ENCODE results near the gene PRAME.

Gene PRAME

DNA sequence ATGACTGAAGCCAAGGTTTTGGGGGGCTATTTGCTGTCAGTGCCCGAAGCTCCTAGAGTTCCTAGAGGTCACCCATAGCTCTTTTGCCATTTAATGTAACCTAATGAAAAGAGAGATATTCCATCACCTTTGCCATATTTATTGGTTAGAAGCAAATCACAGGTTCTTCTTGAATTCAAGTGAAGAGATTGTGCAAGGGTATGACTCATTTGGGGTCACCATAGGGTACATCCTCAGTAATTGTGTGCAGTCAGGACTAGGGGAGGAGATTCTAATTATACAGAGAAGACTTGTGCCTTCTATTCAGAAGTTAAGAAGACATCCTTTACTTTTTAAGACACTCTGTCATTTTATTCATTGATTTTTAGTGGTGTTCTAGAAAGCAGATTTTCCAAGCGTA, 6.9 kb upstream of the PRAME start:
- no peak for ATAC-seq

DNA sequence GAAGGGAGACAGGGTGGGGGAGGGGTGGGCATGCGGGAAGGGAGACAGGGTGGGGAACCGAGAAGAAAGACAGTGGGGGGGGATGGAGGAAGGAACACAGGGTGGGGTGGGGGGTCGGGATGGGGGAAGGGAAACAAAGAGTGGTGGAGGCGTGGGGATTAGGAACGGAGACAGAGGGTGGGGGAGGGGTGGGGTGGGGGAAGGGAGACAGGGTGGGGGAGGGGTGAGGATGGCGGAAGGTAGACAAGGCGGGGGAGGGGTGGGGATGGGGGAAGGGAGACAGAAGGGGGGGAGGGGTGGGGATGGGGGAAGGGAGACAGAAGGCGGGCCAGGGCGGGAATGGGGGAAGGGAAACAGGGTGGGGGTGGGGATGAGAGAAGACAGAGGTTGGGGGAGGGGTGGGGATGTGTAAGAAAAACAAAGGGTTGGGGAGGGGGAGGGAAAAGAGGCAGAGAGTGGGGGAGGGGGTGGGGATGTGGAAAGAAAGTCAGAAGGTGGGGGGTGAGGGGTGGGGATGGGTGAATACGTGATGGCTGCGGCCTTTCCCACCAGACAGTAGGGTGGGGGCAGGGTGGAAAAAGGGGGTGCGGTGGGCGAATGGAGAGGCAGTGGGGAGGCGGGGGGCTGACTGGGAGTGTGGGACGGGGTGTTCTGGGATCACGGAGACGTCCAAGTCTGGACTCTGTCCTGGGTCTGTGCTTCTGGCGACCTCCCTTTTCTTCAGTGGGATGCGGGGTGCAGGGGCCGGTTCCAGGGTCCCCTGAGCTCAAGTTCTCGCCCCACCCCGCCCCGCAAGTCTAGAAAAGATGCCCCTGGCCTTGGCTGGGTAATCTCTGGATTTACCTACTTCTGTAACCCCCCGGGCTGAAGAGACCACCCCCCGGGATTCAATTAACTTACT, 744 bp downstream of the PRAME start:
- no peaks in the 10 kb centered on the region for H3K36me3 Mint-ChIP-seq
- no peak overlapping the region for H3K4me3 Mint-ChIP-seq
- no peak overlapping the region for H3K27ac Mint-ChIP-seq
- peaks cover 5% of the 10 kb centered on the region for H3K4me1 Mint-ChIP-seq
- no peak for ATAC-seq
- H3K9me3 Mint-ChIP-seq, result no peaks in the 10 kb centered on the region
- no peak for DNase-seq (ENCODE audit: low spot score in 2 of 2)

More for the DNA sequence above, 6.9 kb upstream of the PRAME start:
- Mint-ChIP-seq H3K27ac (no peak overlapping the region), H3K4me1 (no peaks in the 10 kb centered on the region), H3K36me3 (no peaks in the 10 kb centered on the region), H3K4me3 (no peak overlapping the region), H3K9me3 (no peaks in the 10 kb centered on the region)
- DNase-seq (ENCODE audit: low spot score in 2 of 2), result no peak

GRCh38 chr22:22556995-22557925, 1.8 kb downstream of the PRAME start:
- DNase-seq (ENCODE audit: low spot score in 2 of 2), result no peak
- Mint-ChIP-seq H3K4me1 (peaks cover 5% of the 10 kb centered on the region), H3K36me3 (no peaks in the 10 kb centered on the region), H3K4me3 (no peak overlapping the region), H3K27ac (no peak overlapping the region), H3K9me3 (no peaks in the 10 kb centered on the region)
- ATAC-seq, result no peak

- Mint-ChIP-seq H3K4me1 (peaks cover 5% of the 10 kb centered on the region), H3K36me3 (no peaks in the 10 kb centered on the region), H3K9me3 (no peaks in the 10 kb centered on the region), H3K4me3 (no peak overlapping the region), H3K27ac (no peak overlapping the region)
- no peak for DNase-seq (ENCODE audit: low spot score in 2 of 2)
- no peak for ATAC-seq
These were observed 2.5 kb downstream of the PRAME start for GRCh38 chr22:22556578-22556977.

DNA sequence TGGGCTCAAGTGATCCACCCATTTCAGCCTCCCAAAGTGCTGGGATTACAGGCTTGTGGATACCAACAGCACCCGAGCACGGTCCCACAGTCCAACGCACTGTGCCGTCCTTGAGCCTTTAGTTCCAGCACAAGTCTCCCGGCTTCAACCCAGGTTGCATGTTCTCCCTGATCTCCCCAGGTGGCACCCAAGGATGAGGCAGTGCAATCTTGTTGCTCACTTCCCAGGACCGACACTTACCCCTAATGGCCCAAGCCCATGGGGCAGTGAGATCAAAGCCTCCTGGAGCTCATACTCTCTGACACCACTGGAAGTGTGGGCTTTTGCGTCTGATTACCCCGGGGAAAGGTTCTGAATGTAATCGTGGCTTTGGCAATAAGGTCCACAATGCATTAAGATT, 3.5 kb downstream of the PRAME start:
- Mint-ChIP-seq H3K9me3 (no peaks in the 10 kb centered on the region), H3K27ac (no peak overlapping the region), H3K4me1 (peaks cover 5% of the 10 kb centered on the region), H3K36me3 (no peaks in the 10 kb centered on the region), H3K4me3 (no peak overlapping the region)
- DNase-seq (ENCODE audit: low spot score in 2 of 2), result no peak
- no peak for ATAC-seq

DNA sequence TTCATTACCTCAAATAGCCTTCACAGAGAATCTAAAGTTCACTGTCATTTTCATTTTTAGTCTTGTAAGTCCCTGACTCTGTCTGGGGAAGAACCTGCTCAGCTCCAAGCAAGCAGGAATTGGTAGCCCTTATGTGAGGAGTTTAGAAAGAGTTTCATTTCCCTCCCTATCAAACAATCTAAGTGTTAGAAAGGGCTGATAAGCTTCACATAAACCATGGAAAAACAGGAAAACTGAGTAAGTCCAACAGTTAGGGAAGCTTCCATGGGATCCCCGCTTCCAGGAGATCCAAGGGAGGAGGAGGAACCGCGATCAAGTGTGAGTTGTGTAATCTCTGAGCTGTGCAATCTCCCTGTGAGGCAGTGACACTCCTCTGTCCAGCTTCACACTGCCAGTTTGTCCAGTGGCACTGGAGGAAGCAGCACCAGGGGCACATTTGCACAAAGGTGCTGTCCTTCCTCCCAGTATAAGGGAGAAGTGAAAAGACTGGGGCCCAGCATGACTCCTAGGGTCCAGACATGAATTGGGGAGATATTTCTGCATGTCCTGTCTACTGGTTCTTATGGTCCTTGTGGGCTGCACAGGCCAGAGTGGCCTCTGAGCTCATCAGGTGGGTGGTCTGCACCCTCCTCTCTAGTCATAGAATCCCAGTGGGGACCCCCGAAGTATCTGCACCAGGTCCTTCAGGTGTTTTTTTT, 4.3 kb downstream of the PRAME start:
- Mint-ChIP-seq H3K9me3 (no peaks in the 10 kb centered on the region), H3K36me3 (no peaks in the 10 kb centered on the region), H3K4me3 (no peak overlapping the region), H3K4me1 (peaks cover 5% of the 10 kb centered on the region), H3K27ac (no peak overlapping the region)
- DNase-seq (ENCODE audit: low spot score in 2 of 2), result no peak
- no peak for ATAC-seq

- Mint-ChIP-seq H3K4me1 (peaks cover 2% of the 10 kb centered on the region), H3K36me3 (no peaks in the 10 kb centered on the region), H3K9me3 (no peaks in the 10 kb centered on the region), H3K4me3 (no peak overlapping the region), H3K27ac (no peak overlapping the region)
- ATAC-seq, result no peak
- no peak for DNase-seq (ENCODE audit: low spot score in 2 of 2)
These were observed 5.1 kb downstream of the PRAME start for GRCh38 chr22:22553735-22554586.

GRCh38 chr22:22553141-22553540, 5.9 kb downstream of the PRAME start:
- Mint-ChIP-seq H3K9me3 (no peaks in the 10 kb centered on the region), H3K4me1 (no peaks in the 10 kb centered on the region), H3K4me3 (no peak overlapping the region), H3K27ac (peak overlapping the region; percentile 36), H3K36me3 (no peaks in the 10 kb centered on the region)
- ATAC-seq (no peak), DNase-seq (ENCODE audit: low spot score in 2 of 2) (no peak)

- Mint-ChIP-seq H3K36me3 (no peaks in the 10 kb centered on the region), H3K27ac (peak overlapping the region; percentile 36), H3K4me3 (no peak overlapping the region), H3K9me3 (no peaks in the 10 kb centered on the region), H3K4me1 (no peaks in the 10 kb centered on the region)
- ATAC-seq (no peak), DNase-seq (ENCODE audit: low spot score in 2 of 2) (no peak)
These were observed 6.4 kb downstream of the PRAME start for GRCh38 chr22:22552630-22553029.

GRCh38 chr22:22550789-22551434, 8.2 kb downstream of the PRAME start:
- ATAC-seq (no peak), DNase-seq (ENCODE audit: low spot score in 2 of 2) (no peak)
- Mint-ChIP-seq H3K4me3 (no peak overlapping the region), H3K27ac (no peak overlapping the region), H3K4me1 (no peaks in the 10 kb centered on the region), H3K36me3 (no peaks in the 10 kb centered on the region), H3K9me3 (no peaks in the 10 kb centered on the region)

GRCh38 chr22:22548910-22549309, 10.2 kb downstream of the PRAME start:
- Mint-ChIP-seq H3K4me3 (no peak overlapping the region), H3K4me1 (no peaks in the 10 kb centered on the region), H3K27ac (no peak overlapping the region), H3K9me3 (no peaks in the 10 kb centered on the region), H3K36me3 (no peaks in the 10 kb centered on the region)
- ATAC-seq, result no peak
- no peak for DNase-seq (ENCODE audit: low spot score in 2 of 2)

DNA sequence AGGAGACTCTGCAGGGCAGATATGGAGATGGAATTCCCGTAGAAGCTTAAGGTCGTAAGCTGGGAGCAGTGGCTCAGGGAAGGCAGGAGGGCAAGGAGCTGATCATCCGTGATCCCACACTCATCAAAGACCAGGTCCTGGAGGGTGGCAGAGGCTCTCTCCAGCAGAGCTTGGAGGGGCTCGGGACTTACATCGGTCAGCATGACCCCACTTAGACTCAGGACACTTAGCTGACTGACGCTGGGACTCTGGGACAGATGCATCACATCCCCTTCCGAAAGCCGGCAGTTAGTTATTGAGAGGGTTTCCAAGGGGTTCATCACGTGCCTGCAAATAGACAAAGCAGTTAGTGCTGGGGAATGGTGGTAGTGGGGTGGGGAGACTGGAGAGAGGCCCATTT, 10.7 kb downstream of the PRAME start:
- no peaks in the 10 kb centered on the region for H3K36me3 Mint-ChIP-seq
- H3K4me1 Mint-ChIP-seq, result no peaks in the 10 kb centered on the region
- DNase-seq (ENCODE audit: low spot score in 2 of 2), result no peak
- H3K4me3 Mint-ChIP-seq, result no peak overlapping the region
- no peaks in the 10 kb centered on the region for H3K9me3 Mint-ChIP-seq
- ATAC-seq, result no peak
- no peak overlapping the region for H3K27ac Mint-ChIP-seq

GRCh38 chr22:22547692-22548300, 11.3 kb downstream of the PRAME start:
- no peak overlapping the region for H3K27ac Mint-ChIP-seq
- no peak overlapping the region for H3K4me3 Mint-ChIP-seq
- ATAC-seq (no peak), DNase-seq (ENCODE audit: low spot score in 2 of 2) (no peak)
- no peaks in the 10 kb centered on the region for H3K9me3 Mint-ChIP-seq
- H3K36me3 Mint-ChIP-seq, result no peaks in the 10 kb centered on the region
- H3K4me1 Mint-ChIP-seq, result no peaks in the 10 kb centered on the region

GRCh38 chr22:22547226-22547625, 11.8 kb downstream of the PRAME start:
- no peak overlapping the region for H3K4me3 Mint-ChIP-seq
- DNase-seq (ENCODE audit: low spot score in 2 of 2) (no peak), ATAC-seq (no peak)
- H3K4me1 Mint-ChIP-seq, result no peaks in the 10 kb centered on the region
- H3K36me3 Mint-ChIP-seq, result no peaks in the 10 kb centered on the region
- H3K9me3 Mint-ChIP-seq, result no peaks in the 10 kb centered on the region
- no peak overlapping the region for H3K27ac Mint-ChIP-seq
